ENCODE results near the gene PTPRD. TPM values are rescaled to one million over a fixed set of nuclear protein-coding genes. Genes with fewer than 3 reads are reported as not detected.

Gene PTPRD
- total RNA-seq, 2 experiments from 2014 or later = 0.03 TPM; not detected in 1

- CTCF ChIA-PET (ENCODE audit: unreplicated experiment) = no interaction called here
- no TSS peak for BruUV-seq (replicated peaks)
- intact Hi-C loops (cut with micrococcal nuclease; ENCODE audit: unreplicated experiment) = no loop called here
Observed at GRCh38 chr9:9286001-9286400, 1326.8 kb downstream of the PTPRD start.

DNA sequence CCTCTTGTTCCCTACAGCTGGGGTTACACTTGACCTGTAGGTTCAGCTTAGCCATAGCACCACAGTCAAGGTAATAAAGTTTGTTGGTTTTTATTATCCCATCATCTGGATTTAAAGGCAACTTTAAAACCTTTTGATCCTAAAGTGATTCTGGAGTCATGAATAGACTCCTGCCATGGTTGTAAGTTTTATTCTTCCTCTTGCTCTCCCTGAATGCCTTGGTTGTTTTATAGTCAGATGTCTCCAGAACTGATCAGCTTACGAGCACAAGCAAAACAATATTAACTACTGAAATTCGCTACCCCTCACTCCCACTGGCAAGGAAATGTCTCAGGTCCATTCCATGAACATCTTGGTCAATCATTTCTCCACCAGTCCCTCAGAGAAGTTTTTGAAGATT, 1328.6 kb downstream of the PTPRD start:
- TF ChIP-seq EZH2phosphoT487 (IDR thresholded peaks at IDR 0.05; ENCODE audit: borderline replicate concordance, low read depth, low read length) = no peak
- TF ChIP-seq, protein P1, sequence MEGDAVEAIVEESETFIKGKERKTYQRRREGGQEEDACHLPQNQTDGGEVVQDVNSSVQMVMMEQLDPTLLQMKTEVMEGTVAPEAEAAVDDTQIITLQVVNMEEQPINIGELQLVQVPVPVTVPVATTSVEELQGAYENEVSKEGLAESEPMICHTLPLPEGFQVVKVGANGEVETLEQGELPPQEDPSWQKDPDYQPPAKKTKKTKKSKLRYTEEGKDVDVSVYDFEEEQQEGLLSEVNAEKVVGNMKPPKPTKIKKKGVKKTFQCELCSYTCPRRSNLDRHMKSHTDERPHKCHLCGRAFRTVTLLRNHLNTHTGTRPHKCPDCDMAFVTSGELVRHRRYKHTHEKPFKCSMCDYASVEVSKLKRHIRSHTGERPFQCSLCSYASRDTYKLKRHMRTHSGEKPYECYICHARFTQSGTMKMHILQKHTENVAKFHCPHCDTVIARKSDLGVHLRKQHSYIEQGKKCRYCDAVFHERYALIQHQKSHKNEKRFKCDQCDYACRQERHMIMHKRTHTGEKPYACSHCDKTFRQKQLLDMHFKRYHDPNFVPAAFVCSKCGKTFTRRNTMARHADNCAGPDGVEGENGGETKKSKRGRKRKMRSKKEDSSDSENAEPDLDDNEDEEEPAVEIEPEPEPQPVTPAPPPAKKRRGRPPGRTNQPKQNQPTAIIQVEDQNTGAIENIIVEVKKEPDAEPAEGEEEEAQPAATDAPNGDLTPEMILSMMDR (conservative IDR thresholded peaks at IDR 0.05; ENCODE audit: low read length) = no peak

More at GRCh38 chr9:9286001-9286400, 1326.8 kb downstream of the PTPRD start:
- POLR2A ChIA-PET = no interaction called here
- Histone ChIP-seq H3K79me2 (ENCODE audit: insufficient read depth, low read depth, low read length) (no peaks in the 10 kb centered on the region), H4K20me1 (ENCODE audit: insufficient read depth, low read length) (no peaks in the 10 kb centered on the region), H3K4me3 (ENCODE audit: low read depth, low read length, poor library complexity, severe bottlenecking) (no peak overlapping the region), H2AFZ (ENCODE audit: low read length) (no peak overlapping the region), H3K4me2 (ENCODE audit: low read length) (no peak overlapping the region), H3K27ac (ENCODE audit: low read depth, low read length, poor library complexity, severe bottlenecking) (no peak overlapping the region), H3K9me3 (ENCODE audit: low read length) (no peaks in the 10 kb centered on the region), H3K36me3 (ENCODE audit: insufficient read depth, low read length) (no peaks in the 10 kb centered on the region), H3K4me1 (ENCODE audit: insufficient read depth, low read length, poor library complexity, severe bottlenecking) (no peaks in the 10 kb centered on the region), H3K9me2 (ENCODE audit: insufficient read depth, low read length) (no peaks in the 10 kb centered on the region)
- no peak for DNase-seq (ENCODE audit: low spot score)
- TF ChIP-seq EZH2phosphoT487 (IDR thresholded peaks at IDR 0.05; ENCODE audit: borderline replicate concordance, low read depth, low read length) = no peak
- TF ChIP-seq, protein P1 (conservative IDR thresholded peaks at IDR 0.05; ENCODE audit: low read length) = no peak

DNA sequence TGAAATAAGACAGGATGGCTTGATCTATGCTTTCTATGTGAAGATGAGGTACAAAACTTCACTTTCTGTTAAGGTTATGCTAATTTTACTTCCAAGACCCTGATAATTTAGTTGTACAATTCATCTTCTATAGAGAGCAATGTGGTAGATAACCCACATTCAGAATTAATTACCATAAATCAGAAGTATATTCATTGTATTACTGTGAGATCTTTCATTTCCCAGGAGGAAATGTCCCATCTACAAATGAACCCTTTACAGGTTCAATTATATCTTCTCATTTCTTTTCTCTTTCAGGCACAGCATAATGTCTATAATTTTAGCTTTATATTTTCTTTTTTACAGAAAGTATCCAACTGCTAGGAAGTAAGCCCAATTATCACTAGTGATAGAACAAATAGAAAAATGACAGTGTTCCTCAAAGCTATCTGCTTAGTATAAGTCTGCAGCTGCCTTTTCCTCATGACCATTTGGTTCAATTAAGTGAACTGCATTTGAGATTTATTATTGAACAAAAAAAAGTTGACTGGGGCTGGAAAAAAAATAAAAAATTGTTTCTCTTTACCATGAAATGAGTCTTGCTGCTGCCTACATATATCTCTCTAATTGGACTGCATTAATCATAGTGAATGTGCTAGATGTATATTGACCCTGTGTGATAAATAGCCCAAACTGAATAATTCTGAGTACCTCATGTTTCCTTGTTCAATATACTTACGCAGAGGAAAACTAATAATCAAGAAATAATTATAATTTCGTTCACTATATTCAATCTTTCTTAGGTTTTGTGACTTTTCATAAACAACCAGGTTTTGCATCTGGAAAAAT, 1329.4 kb downstream of the PTPRD start:
- Histone ChIP-seq H3K9me3 (ENCODE audit: low read length) (no peaks in the 10 kb centered on the region), H3K79me2 (ENCODE audit: insufficient read depth, low read depth, low read length) (no peaks in the 10 kb centered on the region), H3K9me2 (ENCODE audit: insufficient read depth, low read length) (no peaks in the 10 kb centered on the region), H3K27ac (ENCODE audit: low read depth, low read length, poor library complexity, severe bottlenecking) (no peak overlapping the region), H4K20me1 (ENCODE audit: insufficient read depth, low read length) (no peaks in the 10 kb centered on the region), H3K4me2 (ENCODE audit: low read length) (no peak overlapping the region), H3K36me3 (ENCODE audit: insufficient read depth, low read length) (no peaks in the 10 kb centered on the region), H3K4me3 (ENCODE audit: low read depth, low read length, poor library complexity, severe bottlenecking) (no peak overlapping the region), H2AFZ (ENCODE audit: low read length) (no peak overlapping the region), H3K4me1 (ENCODE audit: insufficient read depth, low read length, poor library complexity, severe bottlenecking) (no peaks in the 10 kb centered on the region)
- ChIA-PET POLR2A (interaction anchor here (0.6 to 0.7 kb wide), 2 partner anchors 15 to 212 kb away, joined by 3 read pairs; no protein-coding TSS in a partner anchor), CTCF (ENCODE audit: unreplicated experiment) (no interaction called here)
- no TSS peak for BruUV-seq (replicated peaks)
- TF ChIP-seq, protein P1 (conservative IDR thresholded peaks at IDR 0.05; ENCODE audit: low read length) = no peak
- no peak for TF ChIP-seq EZH2phosphoT487 (IDR thresholded peaks at IDR 0.05; ENCODE audit: borderline replicate concordance, low read depth, low read length)
- intact Hi-C loops (cut with micrococcal nuclease; ENCODE audit: unreplicated experiment) = no loop called here
- DNase-seq (ENCODE audit: low spot score) = no peak

More for the DNA sequence above, 1328.6 kb downstream of the PTPRD start:
- Histone ChIP-seq H2AFZ (ENCODE audit: low read length) (no peak overlapping the region), H3K36me3 (ENCODE audit: insufficient read depth, low read length) (no peaks in the 10 kb centered on the region), H3K9me3 (ENCODE audit: low read length) (no peaks in the 10 kb centered on the region), H3K4me3 (ENCODE audit: low read depth, low read length, poor library complexity, severe bottlenecking) (no peak overlapping the region), H3K27ac (ENCODE audit: low read depth, low read length, poor library complexity, severe bottlenecking) (no peak overlapping the region), H3K9me2 (ENCODE audit: insufficient read depth, low read length) (no peaks in the 10 kb centered on the region), H4K20me1 (ENCODE audit: insufficient read depth, low read length) (no peaks in the 10 kb centered on the region), H3K4me1 (ENCODE audit: insufficient read depth, low read length, poor library complexity, severe bottlenecking) (no peaks in the 10 kb centered on the region), H3K4me2 (ENCODE audit: low read length) (no peak overlapping the region), H3K79me2 (ENCODE audit: insufficient read depth, low read depth, low read length) (no peaks in the 10 kb centered on the region)
- no peak for DNase-seq (ENCODE audit: low spot score)
- intact Hi-C loops (cut with micrococcal nuclease; ENCODE audit: unreplicated experiment) = no loop called here
- BruUV-seq (replicated peaks) = no TSS peak
- CTCF ChIA-PET (ENCODE audit: unreplicated experiment) = no interaction called here
- POLR2A ChIA-PET = no interaction called here

Measured in OCI-LY7 (cell line).